ENCODE results near the gene MTM1.

Gene MTM1

GRCh38 chrX:150551963-150552362, 16.5 kb upstream of the MTM1 start:
- DNase-seq: no peak

GRCh38 chrX:150558424-150558823, 10.0 kb upstream of the MTM1 start:
- no peak for DNase-seq

- DNase-seq: no peak
Observed at GRCh38 chrX:150564838-150565237, 3.6 kb upstream of the MTM1 start.

- no peak for DNase-seq
Observed at GRCh38 chrX:150565551-150565950, 2.9 kb upstream of the MTM1 start.

GRCh38 chrX:150566734-150567182, 1.7 kb upstream of the MTM1 start:
- DNase-seq: peak; percentile 59

GRCh38 chrX:150567645-150568319, 639 bp upstream of the MTM1 start:
- DNase-seq: no peak

GRCh38 chrX:150569155-150569477, 695 bp downstream of the MTM1 start:
- DNase-seq: peak; percentile 7

GRCh38 chrX:150570512-150570911, 2.1 kb downstream of the MTM1 start:
- no peak for DNase-seq

GRCh38 chrX:150572206-150572605, 3.8 kb downstream of the MTM1 start:
- DNase-seq: no peak

- DNase-seq: no peak
Observed at GRCh38 chrX:150573106-150573505, 4.7 kb downstream of the MTM1 start.

- no peak for DNase-seq
Observed at GRCh38 chrX:150573702-150574101, 5.3 kb downstream of the MTM1 start.

- DNase-seq: no peak
Observed at GRCh38 chrX:150574559-150575418, 6.4 kb downstream of the MTM1 start.

GRCh38 chrX:150575419-150575814, 7.0 kb downstream of the MTM1 start:
- no peak for DNase-seq

GRCh38 chrX:150577174-150577573, 8.8 kb downstream of the MTM1 start:
- DNase-seq: no peak

- no peak for DNase-seq
Observed at GRCh38 chrX:150581093-150581775, 12.8 kb downstream of the MTM1 start.

- DNase-seq: no peak
Observed at GRCh38 chrX:150582338-150582948, 14.0 kb downstream of the MTM1 start.

- no peak for DNase-seq
Observed at GRCh38 chrX:150587585-150588503, 19.4 kb downstream of the MTM1 start.

GRCh38 chrX:150594584-150594983, 26.2 kb downstream of the MTM1 start:
- DNase-seq: no peak

GRCh38 chrX:150599226-150599625, 30.8 kb downstream of the MTM1 start:
- no peak for DNase-seq

- DNase-seq: no peak
Observed at GRCh38 chrX:150602296-150602695, 33.9 kb downstream of the MTM1 start.

- no peak for DNase-seq
Observed at GRCh38 chrX:150602743-150603142, 34.3 kb downstream of the MTM1 start.

GRCh38 chrX:150605603-150606002, 37.2 kb downstream of the MTM1 start:
- DNase-seq: no peak
